ENCODE data around the gene PLCE1. TPM values are rescaled to one million over a fixed set of nuclear protein-coding genes. Genes with fewer than 3 reads are reported as not detected.

PLCE1 gene
- total RNA-seq, 1 donor: 6.2 TPM

DNA sequence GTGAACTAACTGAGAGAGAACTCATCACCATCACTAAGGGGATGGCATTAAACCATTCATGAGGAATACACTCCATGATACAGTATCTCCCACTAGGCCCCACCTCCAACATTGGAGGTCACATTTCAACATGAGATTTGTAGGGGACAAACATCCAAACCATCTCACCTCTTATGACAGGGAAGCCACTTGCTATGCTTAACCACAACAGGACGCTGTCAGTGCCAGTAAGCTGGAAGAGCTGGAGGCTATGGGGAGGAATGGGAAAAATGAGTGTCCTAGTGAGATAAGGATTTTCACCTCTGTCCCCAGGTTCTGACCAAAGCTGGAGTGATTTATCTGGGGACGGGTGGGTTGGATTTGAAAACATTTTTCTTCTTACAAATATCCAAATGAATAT is 17.6 kb downstream of the PLCE1 start:
- Histone ChIP-seq H4K20me1 (ENCODE audit: insufficient read depth, low read length) (no peaks in the 10 kb centered on the region), H3K36me3 (ENCODE audit: insufficient read depth, low read length) (no peaks in the 10 kb centered on the region)

GRCh38 chr10:94012834-94013233 is 19.1 kb downstream of the PLCE1 start:
- no peaks in the 10 kb centered on the region for H3K79me2 ChIP-seq (ENCODE audit: insufficient read depth, low read length)
- no peaks in the 10 kb centered on the region for H3K27me3 ChIP-seq (ENCODE audit: insufficient read depth, low read length)
- TF ChIP-seq, protein P1, sequence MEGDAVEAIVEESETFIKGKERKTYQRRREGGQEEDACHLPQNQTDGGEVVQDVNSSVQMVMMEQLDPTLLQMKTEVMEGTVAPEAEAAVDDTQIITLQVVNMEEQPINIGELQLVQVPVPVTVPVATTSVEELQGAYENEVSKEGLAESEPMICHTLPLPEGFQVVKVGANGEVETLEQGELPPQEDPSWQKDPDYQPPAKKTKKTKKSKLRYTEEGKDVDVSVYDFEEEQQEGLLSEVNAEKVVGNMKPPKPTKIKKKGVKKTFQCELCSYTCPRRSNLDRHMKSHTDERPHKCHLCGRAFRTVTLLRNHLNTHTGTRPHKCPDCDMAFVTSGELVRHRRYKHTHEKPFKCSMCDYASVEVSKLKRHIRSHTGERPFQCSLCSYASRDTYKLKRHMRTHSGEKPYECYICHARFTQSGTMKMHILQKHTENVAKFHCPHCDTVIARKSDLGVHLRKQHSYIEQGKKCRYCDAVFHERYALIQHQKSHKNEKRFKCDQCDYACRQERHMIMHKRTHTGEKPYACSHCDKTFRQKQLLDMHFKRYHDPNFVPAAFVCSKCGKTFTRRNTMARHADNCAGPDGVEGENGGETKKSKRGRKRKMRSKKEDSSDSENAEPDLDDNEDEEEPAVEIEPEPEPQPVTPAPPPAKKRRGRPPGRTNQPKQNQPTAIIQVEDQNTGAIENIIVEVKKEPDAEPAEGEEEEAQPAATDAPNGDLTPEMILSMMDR (IDR thresholded peaks at IDR 0.05; ENCODE audit: extremely low read depth, low read depth, low read length): no peak
- H3K9me3 ChIP-seq (ENCODE audit: low read depth, low read length): no peaks in the 10 kb centered on the region
- no peak overlapping the region for H3K27ac ChIP-seq (ENCODE audit: low read depth, low read length)
- no peak overlapping the region for H2AFZ ChIP-seq (ENCODE audit: low read length)
- no peak overlapping the region for H3K4me2 ChIP-seq (ENCODE audit: insufficient read depth, low read length)
- H3K4me1 ChIP-seq (ENCODE audit: insufficient read depth, low read length): peaks cover 11% of the 10 kb centered on the region
- no peak for DNase-seq (ENCODE audit: insufficient read length, low spot score, missing footprints)
- H3K4me3 ChIP-seq (ENCODE audit: insufficient read depth, low read length): no peak overlapping the region
- no peaks in the 10 kb centered on the region for H4K20me1 ChIP-seq (ENCODE audit: insufficient read depth, low read length)
- no peaks in the 10 kb centered on the region for H3K36me3 ChIP-seq (ENCODE audit: insufficient read depth, low read length)

More for the DNA sequence above, 17.6 kb downstream of the PLCE1 start:
- no peak overlapping the region for H2AFZ ChIP-seq (ENCODE audit: low read length)
- peaks cover 15% of the 10 kb centered on the region for H3K4me1 ChIP-seq (ENCODE audit: insufficient read depth, low read length)
- TF ChIP-seq, protein P1 (IDR thresholded peaks at IDR 0.05; ENCODE audit: extremely low read depth, low read depth, low read length): no peak
- H3K4me2 ChIP-seq (ENCODE audit: insufficient read depth, low read length): no peak overlapping the region
- H3K9me3 ChIP-seq (ENCODE audit: low read depth, low read length): no peaks in the 10 kb centered on the region
- no peak for DNase-seq (ENCODE audit: insufficient read length, low spot score, missing footprints)
- no peaks in the 10 kb centered on the region for H3K79me2 ChIP-seq (ENCODE audit: insufficient read depth, low read length)
- H3K27me3 ChIP-seq (ENCODE audit: insufficient read depth, low read length): no peaks in the 10 kb centered on the region
- no peak overlapping the region for H3K4me3 ChIP-seq (ENCODE audit: insufficient read depth, low read length)
- H3K27ac ChIP-seq (ENCODE audit: low read depth, low read length): no peak overlapping the region

DNA sequence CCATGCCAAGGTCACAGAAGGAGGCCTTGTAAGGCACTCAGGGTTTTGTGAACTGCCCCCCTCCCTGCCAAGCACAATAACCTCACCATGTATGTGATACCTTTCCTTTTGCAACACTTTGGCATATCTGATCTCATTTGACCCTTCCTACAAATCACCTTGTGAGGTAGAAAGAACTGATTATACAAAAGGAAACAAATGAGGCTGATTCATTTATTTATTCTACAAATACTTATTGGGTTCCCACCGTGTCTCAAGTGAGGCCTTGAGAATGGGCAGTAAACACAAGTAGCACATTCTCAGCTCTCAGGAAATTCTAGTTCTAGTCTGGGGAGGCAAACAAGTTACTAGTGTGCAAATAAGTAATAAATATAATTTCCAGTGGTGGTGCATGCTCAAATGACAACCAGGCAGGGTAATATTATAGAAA is 19.6 kb downstream of the PLCE1 start:
- Histone ChIP-seq H3K9me3 (ENCODE audit: low read depth, low read length) (no peaks in the 10 kb centered on the region), H3K4me3 (ENCODE audit: insufficient read depth, low read length) (no peak overlapping the region), H3K4me2 (ENCODE audit: insufficient read depth, low read length) (no peak overlapping the region), H4K20me1 (ENCODE audit: insufficient read depth, low read length) (no peaks in the 10 kb centered on the region), H3K36me3 (ENCODE audit: insufficient read depth, low read length) (no peaks in the 10 kb centered on the region), H2AFZ (ENCODE audit: low read length) (no peak overlapping the region), H3K79me2 (ENCODE audit: insufficient read depth, low read length) (no peaks in the 10 kb centered on the region), H3K4me1 (ENCODE audit: insufficient read depth, low read length) (peaks cover 14% of the 10 kb centered on the region), H3K27ac (ENCODE audit: low read depth, low read length) (no peak overlapping the region), H3K27me3 (ENCODE audit: insufficient read depth, low read length) (no peaks in the 10 kb centered on the region)
- no peak for DNase-seq (ENCODE audit: insufficient read length, low spot score, missing footprints)
- TF ChIP-seq, protein P1 (IDR thresholded peaks at IDR 0.05; ENCODE audit: extremely low read depth, low read depth, low read length): no peak

- TF ChIP-seq, protein P1 (IDR thresholded peaks at IDR 0.05; ENCODE audit: extremely low read depth, low read depth, low read length): no peak
- Histone ChIP-seq H3K27ac (ENCODE audit: low read depth, low read length) (no peak overlapping the region), H2AFZ (ENCODE audit: low read length) (no peak overlapping the region)
Measured at GRCh38 chr10:94014304-94014703, 20.6 kb downstream of the PLCE1 start.

More at GRCh38 chr10:94014304-94014703, 20.6 kb downstream of the PLCE1 start:
- Histone ChIP-seq H3K36me3 (ENCODE audit: insufficient read depth, low read length) (no peaks in the 10 kb centered on the region), H3K27me3 (ENCODE audit: insufficient read depth, low read length) (no peaks in the 10 kb centered on the region), H3K4me3 (ENCODE audit: insufficient read depth, low read length) (no peak overlapping the region), H3K79me2 (ENCODE audit: insufficient read depth, low read length) (no peaks in the 10 kb centered on the region), H3K9me3 (ENCODE audit: low read depth, low read length) (no peaks in the 10 kb centered on the region), H4K20me1 (ENCODE audit: insufficient read depth, low read length) (no peaks in the 10 kb centered on the region), H3K4me1 (ENCODE audit: insufficient read depth, low read length) (peaks cover 16% of the 10 kb centered on the region), H3K4me2 (ENCODE audit: insufficient read depth, low read length) (no peak overlapping the region)
- no peak for DNase-seq (ENCODE audit: insufficient read length, low spot score, missing footprints)

All from osteoblast (primary cell).